T-helper 1 cell (primary cell): ENCODE data around the gene ABCC9.

Experiments
- DNase-seq, 5 donors: peaks; one replicate each; pipeline ENCODE4 v3.0.0-alpha.2; 2012 to 2020
- total RNA-seq, 4 donors: gene quantifications; one replicate each; lab custom pipeline; 2026; lab: John Stamatoyannopoulos, UW

The ABCC9 gene
- 0 to 0.08 (median 0) reads per million in 4 donors for total RNA-seq

DNA sequence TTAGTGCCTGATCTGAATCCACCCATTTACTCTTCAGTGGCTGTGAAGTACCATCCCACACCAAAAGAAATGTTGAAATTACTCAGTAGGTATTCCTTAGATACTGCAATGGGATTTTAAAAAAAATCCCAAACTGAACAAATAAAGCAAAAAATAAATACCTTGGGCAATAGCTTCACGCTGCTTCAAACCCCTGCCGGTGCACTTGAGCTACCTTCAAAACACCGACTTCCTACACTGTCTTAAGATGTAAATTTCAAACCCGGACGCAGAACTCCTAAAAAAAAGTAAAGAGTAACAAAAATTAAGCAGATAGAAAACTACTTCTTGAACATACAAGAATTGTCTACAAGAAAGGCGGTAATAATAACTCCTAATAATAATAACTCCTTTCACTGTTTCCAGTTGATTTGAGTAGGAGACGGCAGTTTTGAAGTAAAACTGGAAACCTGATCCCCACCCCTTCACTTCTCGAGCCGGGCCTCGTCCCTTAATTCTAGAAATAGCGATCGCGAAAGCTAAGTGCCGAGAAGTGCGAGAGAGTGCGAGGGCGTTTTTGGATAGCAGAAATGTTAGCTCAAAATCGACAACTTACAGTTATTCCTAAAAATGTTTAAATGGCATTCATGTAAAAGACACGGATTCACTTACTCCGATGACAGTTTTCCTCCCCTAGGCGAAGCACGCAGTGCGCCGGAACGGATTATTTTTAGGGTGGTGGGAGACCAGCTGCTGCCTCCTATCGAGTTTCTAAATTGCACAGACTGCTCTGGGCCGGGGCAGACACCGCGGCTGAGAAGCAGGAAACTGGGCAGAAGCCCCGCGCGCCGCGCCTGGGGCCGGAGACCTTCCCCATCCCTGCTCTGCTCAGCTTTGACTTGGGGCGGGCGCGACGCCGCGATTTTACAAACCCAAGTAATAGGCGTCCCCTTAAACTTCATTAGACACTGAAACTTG lies at the start of gene ABCC9:
ABCC9 (minus strand) TSS at position 878 of the 957 bp plus-strand sequence. CDS start 4,752 bp downstream, outside the sequence.
- DNase-seq, result peak in 1 of 5 donors; percentile 12

DNA sequence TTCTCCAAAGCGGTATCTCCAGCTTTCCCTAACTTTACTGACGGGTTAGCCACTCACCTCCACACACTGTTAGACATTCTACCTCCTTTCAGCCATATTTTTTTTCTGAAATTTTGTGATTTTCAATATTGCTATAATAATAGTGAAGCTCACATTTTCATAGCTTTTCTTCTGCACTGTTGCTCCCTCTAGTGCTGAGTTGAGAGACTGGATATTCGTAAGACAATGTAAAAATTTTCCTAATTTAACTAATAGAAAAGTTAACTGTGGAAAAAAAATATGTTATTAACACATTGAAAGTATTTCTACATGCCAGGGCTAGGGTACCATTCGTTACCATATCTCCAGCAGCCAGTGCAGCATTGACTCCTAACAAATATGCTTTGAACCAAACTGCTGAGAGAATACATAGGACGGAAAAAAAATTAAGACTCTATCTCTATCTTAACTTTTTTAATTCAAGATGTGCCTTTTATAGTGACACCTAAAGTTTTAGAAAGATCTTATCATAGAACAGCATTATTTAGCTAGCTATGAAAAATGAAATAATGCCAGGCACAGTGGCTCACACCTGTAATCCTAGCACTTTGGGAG lies 48.7 kb upstream of the ABCC9 start:
- DNase-seq, result no peak

DNA sequence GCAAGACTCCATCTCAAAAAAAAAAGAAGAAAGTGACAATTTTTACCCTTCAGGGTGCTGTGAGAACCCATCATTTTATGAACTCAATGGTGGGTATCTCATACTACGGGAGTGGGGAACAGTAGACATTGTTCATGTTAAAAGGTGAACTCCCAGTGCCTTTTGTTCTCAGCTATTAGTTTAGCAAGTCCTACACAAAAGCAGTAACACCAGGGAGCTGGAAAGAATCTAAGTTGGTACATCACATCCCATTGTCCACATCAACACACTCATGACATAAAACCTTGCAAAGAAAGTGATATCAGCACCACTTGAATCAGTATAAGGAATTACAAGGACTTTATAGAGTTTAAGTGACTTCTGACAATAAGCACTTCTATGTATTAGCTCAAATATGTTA lies 47.4 kb upstream of the ABCC9 start:
- DNase-seq, result no peak

DNA sequence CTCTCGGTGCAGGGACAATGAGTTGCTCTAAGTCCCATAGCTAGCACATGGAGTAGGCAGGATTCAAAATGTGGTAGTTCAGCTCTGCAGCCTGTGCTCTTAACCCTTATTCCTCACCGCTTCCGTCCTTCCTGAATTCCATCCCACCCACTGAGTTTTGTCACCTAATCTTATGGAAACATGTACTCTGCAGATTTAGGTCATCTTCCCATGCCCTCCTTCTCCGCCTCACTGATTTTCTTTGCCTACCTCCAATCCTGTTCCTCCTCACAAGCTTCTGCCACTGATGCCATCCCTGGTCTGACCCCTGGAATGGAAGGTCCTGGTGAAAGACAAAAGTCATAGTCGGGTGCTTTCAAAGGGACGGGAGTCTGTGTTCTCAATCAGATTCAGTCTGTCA lies 46.5 kb upstream of the ABCC9 start:
- no peak for DNase-seq

DNA sequence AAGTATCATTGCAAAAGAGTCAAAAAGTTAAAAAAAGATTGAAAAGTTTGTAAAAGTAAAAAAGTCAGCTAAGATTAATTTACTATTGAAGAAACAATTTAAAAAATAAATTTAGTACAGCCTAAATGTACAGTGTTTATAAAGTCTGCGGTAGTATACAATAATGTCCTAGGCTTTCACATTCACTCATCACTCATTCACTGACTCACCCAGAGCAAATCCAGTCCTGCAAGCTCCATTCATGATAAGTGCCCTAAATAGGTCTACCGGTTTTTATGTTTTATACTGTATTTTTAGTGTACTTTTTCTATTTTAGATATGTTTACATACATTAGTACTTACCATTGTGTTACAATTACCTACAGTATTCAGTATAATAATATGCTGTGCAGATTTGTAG lies 43.9 kb upstream of the ABCC9 start:
- DNase-seq, result no peak

DNA sequence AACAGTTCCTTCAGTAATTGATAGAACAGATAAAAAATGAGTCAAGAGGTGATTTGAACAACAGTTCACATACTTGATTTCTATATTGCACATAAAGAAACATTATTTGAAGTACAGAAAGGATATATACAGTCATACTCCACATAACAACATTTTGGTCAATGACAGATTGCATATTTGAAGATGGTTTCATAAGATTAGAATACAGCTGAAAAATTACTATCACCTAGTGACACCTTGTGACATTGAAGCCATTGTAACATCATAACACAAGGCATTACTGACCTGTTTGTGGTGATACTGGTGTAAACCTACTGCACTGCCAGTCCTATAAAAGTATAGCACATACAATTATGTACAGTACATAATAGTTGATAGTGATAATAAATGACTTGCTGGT lies 43.1 kb upstream of the ABCC9 start:
- DNase-seq, result no peak

DNA sequence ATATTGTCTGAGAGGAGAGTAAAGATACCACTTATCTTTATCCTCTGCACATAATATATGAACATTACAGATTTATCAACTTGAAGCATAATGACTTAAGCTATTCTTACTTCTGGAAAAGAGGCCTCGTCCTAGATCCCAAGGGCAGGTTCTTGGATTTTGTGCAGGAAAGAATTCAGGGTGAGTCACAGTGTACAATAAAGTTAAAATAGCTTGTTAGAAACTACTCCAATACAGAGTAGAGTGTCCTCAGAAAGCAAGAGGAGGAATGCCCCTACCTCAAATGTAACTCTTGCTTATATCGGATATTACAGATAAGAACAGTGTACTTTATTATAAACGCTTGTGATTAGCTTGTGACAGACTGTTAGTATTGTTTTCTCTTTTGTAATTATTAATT lies 41.9 kb upstream of the ABCC9 start:
- DNase-seq, result no peak

DNA sequence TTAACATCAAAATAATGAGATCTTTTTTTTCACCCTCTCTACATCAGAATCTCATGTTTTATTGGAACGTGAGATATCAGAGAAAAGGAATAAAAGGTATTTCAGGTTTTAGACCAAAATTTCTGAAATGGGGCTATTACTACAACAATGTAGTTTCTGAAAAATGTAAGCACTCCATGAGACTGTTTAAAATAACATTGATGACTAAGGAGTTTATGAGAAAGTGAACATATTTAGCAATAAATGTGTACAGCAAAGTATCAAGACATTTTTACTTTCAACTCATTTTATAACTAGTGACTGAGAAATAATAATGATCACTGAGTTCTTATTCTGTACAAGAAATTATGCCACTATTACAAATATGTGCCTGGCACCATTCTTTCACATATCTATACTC lies 39.3 kb upstream of the ABCC9 start:
- no peak for DNase-seq

DNA sequence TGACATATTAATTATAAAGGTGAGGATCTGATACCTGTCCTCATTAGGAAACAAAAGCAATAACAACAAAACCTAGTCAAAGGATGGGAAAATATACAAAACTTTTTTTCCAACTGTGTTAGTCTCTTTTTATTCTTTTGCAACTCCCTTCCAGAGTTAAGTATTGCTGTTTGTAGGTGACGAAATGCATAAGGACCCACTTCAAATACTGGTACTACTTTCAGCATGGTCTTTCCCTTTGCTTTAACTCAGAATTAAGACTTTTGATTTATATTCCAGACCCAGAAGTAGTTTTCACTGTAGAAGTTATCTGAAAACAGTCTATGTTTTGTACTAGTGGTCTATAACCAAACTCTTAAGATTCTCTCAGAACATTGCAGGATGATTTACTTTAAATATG lies 34.1 kb upstream of the ABCC9 start:
- no peak for DNase-seq

DNA sequence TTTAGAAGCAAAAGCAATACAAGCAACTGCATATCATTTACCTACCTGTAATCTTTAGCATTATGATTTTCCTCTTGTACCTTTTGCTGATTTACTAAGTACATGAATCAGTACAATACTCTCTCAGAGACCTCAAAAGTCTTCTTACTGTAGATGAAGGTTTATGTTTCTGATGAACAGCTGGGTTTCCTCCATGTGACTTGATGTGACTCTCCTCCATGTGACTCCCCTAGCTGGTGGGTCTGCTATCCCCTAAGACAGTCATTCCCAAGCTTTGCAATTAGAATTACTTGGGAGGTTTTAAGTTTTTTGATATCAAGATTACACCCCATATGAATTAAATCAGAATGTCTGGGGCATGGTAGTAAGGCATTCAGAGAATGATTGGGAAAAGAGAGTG lies 32.0 kb upstream of the ABCC9 start:
- DNase-seq, result no peak

DNA sequence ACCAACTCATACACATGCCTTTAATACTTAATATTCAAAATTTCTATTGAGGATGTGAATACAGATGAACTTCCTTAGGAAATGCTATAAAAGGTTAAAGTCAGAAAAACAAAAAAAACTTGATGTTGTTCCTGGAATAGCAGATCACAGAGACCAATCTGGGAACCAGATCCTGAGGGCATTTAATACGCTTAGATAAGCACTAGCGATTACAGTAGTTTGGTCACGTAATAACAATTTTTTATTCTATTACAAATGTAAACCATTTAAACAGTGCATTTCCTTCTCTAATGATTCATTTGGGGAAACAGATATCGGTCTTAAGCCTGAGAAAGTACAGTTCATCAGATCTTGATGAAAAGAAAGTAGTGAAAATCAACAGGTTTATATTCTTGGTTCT lies 30.8 kb upstream of the ABCC9 start:
- DNase-seq, result no peak

DNA sequence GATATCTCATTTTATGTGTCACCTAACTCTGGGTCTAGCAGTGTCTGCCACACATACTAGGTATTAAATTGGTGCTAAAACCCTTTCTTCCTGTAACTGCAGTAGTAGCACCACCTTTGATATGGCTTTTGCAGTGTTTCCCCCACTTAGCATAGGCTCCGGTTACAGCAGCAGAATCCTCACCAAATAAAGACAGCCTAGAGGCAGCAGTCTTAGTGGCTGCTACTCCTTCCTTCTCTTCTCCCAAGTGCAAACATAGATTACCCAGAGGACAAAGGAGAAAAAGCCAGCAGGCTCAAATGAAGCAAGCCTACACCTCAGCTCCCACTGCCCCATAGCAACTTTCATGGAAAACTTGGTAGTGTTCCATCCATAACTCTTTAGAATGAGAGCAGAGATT lies 30.1 kb upstream of the ABCC9 start:
- no peak for DNase-seq

DNA sequence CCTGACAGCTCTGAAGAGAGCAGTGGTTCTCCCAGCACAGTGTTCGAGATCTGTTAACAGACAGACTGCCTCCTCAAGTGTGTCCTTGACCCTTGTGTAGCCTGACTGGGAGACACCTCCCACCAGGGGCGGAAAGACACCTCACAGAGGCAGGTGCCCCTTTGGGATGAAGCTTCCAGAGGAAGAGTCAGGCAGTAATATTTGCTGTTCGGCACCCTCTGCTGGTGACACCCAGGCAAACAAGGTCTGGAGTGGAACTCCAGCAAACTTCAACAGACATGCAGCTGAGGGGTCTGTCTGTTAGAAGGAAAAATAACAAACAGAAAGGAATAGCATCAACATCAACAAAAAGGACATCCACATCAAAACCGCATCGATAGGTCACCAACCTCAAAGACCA lies 21.6 kb upstream of the ABCC9 start:
- no peak for DNase-seq

DNA sequence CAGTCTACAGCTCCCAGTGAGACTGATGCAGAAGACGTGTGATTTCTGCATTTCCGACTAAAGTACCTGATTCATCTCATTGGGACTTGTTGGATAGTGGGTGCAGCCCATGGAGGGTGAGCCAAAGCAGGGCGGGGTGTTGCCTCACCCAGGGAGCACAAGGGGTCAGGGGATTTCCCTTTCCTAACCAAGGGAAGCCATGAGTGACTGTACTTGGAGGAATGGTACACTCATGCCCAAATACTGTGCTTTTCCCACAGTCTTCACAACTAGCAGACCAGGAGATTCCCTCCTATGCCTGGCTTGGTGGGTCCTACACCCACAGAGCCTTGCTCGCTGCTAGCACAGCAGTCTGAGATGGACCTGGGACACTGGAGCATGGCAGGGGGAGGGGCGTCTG lies 21.0 kb upstream of the ABCC9 start:
- no peak for DNase-seq

DNA sequence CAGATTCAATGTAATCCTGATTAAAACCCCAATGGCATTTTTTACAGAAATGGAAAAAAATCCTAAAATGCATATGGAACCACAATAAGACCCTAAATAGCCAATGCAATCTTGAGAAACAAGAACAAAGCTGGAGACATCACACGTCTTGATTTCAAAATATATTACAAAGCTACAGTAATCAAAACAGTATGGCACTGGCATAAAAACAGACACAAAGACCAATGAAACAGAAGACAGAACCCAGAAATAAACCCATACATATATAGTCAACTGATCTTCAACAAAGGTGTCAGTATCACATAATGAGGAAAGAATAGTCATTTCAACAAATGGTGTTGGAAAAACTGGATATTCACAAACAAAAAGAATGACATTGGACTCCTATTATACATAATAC lies 9.4 kb upstream of the ABCC9 start:
- no peak for DNase-seq

DNA sequence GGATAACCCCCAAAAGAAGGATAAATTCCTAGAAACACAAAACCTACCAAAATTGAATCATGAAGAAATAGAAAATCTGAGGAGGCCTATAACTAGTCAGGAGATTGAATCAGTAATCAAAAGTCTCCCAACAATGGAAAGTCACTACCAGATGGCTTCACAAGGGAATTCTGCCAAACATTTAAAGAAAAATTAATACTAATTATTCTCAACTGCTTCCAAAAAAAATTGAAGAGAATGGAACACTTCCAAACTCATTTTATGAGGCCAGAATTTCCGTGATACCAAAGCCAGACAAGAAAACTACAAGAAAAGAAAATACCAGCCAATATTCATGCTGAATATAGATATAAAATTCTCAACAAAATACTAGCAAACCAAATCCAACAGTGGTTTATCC lies 7.8 kb upstream of the ABCC9 start:
- no peak for DNase-seq

DNA sequence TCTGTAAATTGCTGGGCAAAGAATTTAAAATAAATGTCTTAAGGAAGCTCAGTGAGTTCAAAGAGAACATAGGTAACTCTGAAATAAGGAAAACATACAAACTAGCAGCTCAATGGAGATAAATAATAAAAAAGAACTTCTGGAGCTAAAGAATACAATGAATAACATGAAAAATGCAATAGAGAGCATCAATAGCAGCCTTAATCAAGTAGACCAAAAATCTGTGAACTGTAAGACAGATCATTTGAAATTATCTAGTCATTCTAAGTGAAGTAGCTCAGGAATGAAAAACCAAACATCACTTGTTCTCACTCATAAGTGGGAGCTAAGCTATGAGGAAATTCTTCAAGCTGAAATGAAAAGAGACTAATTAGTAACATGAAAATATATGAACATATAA lies 5.8 kb upstream of the ABCC9 start:
- no peak for DNase-seq

DNA sequence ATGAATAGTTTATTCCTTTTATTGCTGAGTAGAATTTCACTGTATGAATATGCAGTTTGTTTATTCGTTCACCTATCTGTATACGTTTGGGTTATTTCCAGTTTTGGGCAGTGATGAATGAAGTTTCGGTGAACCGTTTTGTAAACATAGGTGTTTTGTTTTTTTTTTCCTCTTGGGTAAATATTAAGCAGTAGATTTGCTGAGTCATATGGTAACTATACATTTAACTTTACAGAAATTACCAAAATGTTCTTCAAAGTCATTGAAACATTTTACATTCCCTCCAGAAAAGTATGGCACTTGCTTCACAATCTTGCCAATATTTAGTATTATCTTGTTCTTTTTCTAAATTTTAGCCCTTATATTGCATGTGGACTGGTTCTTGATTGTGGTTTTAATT lies 3.8 kb upstream of the ABCC9 start:
- DNase-seq, result no peak

DNA sequence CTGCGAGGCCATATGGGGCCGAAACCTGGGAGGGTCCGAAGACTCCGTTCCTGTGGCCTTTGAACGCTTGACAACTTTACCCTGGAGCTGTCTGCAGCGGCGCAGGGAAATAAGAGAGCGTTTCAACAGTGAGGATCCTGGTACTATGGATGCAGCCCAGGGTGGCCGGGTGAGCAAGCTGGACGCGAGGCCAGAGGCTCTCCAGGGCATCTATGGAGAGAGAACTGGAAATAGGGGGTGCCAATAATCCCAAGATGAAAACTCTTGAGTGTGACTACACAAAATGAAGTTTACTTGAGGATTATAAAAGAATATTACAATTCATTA lies 1.1 kb upstream of the ABCC9 start:
- DNase-seq, result no peak

DNA sequence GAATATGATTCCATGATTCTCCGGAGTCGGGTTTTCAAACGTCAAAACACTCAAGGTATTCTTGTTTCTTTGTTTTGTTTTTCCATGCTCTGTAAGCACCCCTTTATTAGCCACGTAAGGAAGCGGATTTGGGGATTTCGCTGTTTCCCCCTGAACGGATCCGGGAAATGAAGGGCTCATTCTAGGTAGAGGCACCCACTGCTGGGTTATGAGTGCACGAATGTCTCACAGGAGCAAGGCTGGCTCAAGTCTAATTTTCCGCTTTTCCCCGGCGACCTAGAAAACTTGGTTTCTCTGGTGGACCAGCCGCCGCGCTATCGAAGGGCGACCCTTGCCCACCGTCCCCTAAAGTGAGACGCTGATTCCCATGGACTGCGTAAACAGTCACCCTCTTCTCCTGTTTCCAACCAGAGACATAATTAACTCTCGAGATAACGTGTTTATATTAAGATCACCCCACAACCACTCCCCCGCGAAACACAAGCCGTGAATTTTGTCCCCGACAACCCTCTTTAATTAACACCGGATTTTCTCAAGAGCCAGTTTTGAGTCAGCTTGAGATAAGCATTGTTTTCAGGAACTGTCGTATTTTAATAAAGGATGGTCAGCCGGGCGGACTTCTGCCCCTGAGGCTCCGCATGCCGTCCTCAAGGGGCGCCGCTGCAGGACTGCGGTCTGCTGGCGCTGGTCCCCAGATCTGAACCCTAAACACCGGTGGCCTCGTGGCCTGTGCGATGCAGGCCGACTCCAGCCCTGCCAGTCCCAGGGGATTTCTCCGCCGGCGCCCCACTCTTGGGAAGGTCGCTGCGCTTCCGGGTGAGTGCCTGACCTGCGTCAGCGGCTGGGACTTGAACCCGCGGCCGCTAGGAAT lies 515 bp upstream of the ABCC9 start:
- no peak for DNase-seq

DNA sequence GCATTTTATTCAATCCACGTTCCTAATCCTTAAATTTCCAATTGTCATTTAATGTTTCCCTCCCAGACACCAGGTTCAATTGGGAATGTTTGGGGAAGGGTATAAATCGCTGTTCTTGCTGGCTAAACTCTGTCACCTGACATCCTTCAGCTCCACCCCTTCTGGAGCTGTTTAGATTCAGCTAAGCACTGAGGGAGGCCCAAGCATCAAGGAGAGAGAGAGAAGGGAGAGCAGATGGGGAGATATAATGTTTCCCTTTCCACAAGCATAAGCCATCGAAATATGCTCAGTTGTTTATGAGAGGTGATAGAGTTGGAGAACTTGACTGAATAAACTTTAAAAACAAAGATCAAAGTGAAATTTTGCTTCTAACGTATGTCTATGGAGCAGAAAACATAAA lies 1.8 kb downstream of the ABCC9 start:
- DNase-seq, result no peak

DNA sequence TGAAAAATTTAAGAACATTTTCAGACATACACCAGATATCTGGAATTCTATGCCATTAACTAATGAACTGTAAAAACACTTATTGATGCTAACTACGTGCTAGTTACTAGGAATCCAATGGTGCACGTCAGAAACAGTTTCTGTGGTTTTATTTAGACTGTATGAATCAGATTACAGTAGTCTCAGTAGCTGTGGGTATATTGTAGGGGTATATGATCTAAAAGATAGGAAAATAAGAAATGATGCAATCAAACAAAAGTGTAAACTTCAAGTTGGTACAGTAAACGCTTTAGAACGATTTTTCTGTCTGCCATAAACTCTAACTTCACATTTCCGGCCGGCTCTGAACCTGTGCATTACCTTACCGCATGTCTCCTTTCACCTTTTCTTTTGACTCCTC lies 2.3 kb downstream of the ABCC9 start:
- no peak for DNase-seq

DNA sequence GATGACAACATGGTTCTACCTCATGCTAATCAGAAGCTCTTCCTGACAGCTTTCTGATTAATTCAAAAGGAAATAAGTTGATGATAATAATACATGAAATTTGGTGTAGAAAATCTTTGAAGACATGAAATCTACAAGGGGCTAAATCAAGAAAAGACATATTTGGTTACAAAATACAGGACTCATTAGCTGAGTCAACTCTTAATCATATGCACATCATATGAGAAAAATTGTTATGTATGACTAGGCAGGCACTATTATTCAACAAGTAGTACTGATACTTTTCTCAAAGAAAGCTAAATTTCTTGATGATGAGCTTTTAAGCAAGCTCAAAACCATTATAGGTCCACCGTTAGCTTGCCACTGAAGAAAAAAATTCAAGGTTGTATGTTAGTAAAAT lies 7.1 kb downstream of the ABCC9 start:
- no peak for DNase-seq

DNA sequence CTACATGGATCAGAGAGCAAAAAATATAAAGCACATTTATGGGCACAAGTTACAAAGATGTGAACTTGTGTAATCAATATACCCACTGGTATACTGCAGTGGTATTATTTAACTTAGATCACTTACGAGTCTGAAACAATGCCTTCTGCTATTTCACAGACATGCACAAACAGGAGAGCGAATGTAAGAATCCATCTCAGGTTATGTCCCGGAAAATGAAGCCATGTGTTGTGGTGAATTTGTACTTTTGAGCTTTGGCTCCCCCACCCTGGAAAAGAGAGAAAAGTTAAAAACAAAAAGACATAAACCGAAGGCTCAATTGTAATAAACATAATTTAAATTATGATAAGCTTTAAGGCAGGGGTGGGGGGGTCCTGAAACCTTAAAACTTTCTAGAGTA lies 7.6 kb downstream of the ABCC9 start:
- DNase-seq, result no peak
